Muscle of leg (tissue), 11 donors: ENCODE results near the gene MRC2. TPM values are rescaled to one million over a fixed set of nuclear protein-coding genes. Genes with fewer than 3 reads are reported as not detected.

ENCODE experiments used
- DNase-seq: peaks from one replicate; pipeline ENCODE4 v3.0.0; 2013
- H3K27ac ChIP-seq: one replicate; pipeline ENCODE4 v1.5.1; 2013; ENCODE audit warnings: mild to moderate bottlenecking, low read length, control low read depth
- H3K27me3 ChIP-seq: one replicate; pipeline ENCODE4 v1.6.1; 2013; ENCODE audit warnings: low read length; ENCODE audit not compliant: control insufficient read depth, insufficient read depth
- H3K36me3 ChIP-seq: one replicate; pipeline ENCODE4 v1.6.1; 2013; ENCODE audit warnings: low read length; ENCODE audit not compliant: control insufficient read depth, insufficient read depth
- H3K4me1 ChIP-seq: one replicate; pipeline ENCODE4 v1.6.1; 2013; ENCODE audit warnings: low read length; ENCODE audit not compliant: control insufficient read depth, insufficient read depth
- H3K4me3 ChIP-seq: one replicate; pipeline ENCODE4 v1.5.1; 2013; ENCODE audit warnings: low read length, control low read depth
- H3K9me3 ChIP-seq: replicated peaks from 2 replicates; pipeline ENCODE4 v1.6.1; 2013; ENCODE audit warnings: low read depth, low read length; ENCODE audit not compliant: control insufficient read depth
- WGBS: methylation state at CpG from one replicate; pipeline ENCODE4 v1.1.5; 2013; ENCODE audit warnings: missing lambda C conversion rate; ENCODE audit not compliant: insufficient coverage; 5-methylcytosine and 5-hydroxymethylcytosine counted together
- polyA plus RNA-seq, 8 donors: library from polyadenylated mRNA; unstranded; fragments of 120-200 nt; gene quantifications; one replicate each; pipeline versions ENCODE4 v1.2.1 to v1.2.3, GENCODE V29; 2013; ENCODE audit warnings: inconsistent platforms in 1 of 8, low replicate concordance in 1 of 8; ENCODE audit not compliant: insufficient read length in 8 of 8, insufficient read depth in 1 of 8
- total RNA-seq: library from RNA; stranded (reverse); fragments of 120-200 nt; gene quantifications from one replicate; pipeline ENCODE4 v1.2.4, GENCODE V29; 2013

MRC2 gene
- total and polyA plus RNA-seq, 9 donors = 115 to 206 (median 149) TPM

GRCh38 chr17:62676952-62677596, 49.6 kb downstream of the MRC2 start:
- Histone ChIP-seq H3K4me3 (no peak overlapping the region), H3K4me1 (peaks cover 24% of the 10 kb centered on the region), H3K9me3 (no peaks in the 10 kb centered on the region), H3K27me3 (no peaks in the 10 kb centered on the region), H3K27ac (no peak overlapping the region), H3K36me3 (peaks cover 50% of the 10 kb centered on the region)
- 96% methylated on average over 14 of the region's 18 CpGs for WGBS
- no peak for DNase-seq

GRCh38 chr17:62678214-62678919, 50.9 kb downstream of the MRC2 start:
- peaks cover 51% of the 10 kb centered on the region for H3K36me3 ChIP-seq
- no peak overlapping the region for H3K4me3 ChIP-seq
- no peak for DNase-seq
- peaks cover 24% of the 10 kb centered on the region for H3K4me1 ChIP-seq
- no peak overlapping the region for H3K27ac ChIP-seq
- no peaks in the 10 kb centered on the region for H3K27me3 ChIP-seq
- no peaks in the 10 kb centered on the region for H3K9me3 ChIP-seq
- 81% methylated on average over 10 of the region's 10 CpGs for WGBS

GRCh38 chr17:62679866-62680377, 52.5 kb downstream of the MRC2 start:
- H3K4me1 ChIP-seq = peaks cover 12% of the 10 kb centered on the region
- H3K27me3 ChIP-seq = no peaks in the 10 kb centered on the region
- no peak overlapping the region for H3K4me3 ChIP-seq
- H3K36me3 ChIP-seq = peaks cover 49% of the 10 kb centered on the region
- WGBS = 68% methylated on average over 32 of the region's 37 CpGs
- DNase-seq = no peak
- no peaks in the 10 kb centered on the region for H3K9me3 ChIP-seq
- no peak overlapping the region for H3K27ac ChIP-seq

GRCh38 chr17:62680541-62681052, 53.1 kb downstream of the MRC2 start:
- WGBS = 64% methylated on average over 33 of the region's 36 CpGs
- DNase-seq = no peak
- no peak overlapping the region for H3K4me3 ChIP-seq
- no peaks in the 10 kb centered on the region for H3K27me3 ChIP-seq
- no peaks in the 10 kb centered on the region for H3K9me3 ChIP-seq
- H3K27ac ChIP-seq = no peak overlapping the region
- peaks cover 46% of the 10 kb centered on the region for H3K36me3 ChIP-seq
- H3K4me1 ChIP-seq = peaks cover 6% of the 10 kb centered on the region

GRCh38 chr17:62681061-62681938, 53.8 kb downstream of the MRC2 start:
- WGBS = 88% methylated on average over 16 of the region's 17 CpGs
- no peak for DNase-seq
- peaks cover 2% of the 10 kb centered on the region for H3K4me1 ChIP-seq
- peaks cover 42% of the 10 kb centered on the region for H3K36me3 ChIP-seq
- H3K27me3 ChIP-seq = no peaks in the 10 kb centered on the region
- no peak overlapping the region for H3K4me3 ChIP-seq
- H3K9me3 ChIP-seq = no peaks in the 10 kb centered on the region
- H3K27ac ChIP-seq = no peak overlapping the region

- WGBS = 96% methylated on average over 4 of the region's 8 CpGs
- Histone ChIP-seq H3K36me3 (peaks cover 38% of the 10 kb centered on the region), H3K27me3 (no peaks in the 10 kb centered on the region), H3K9me3 (no peaks in the 10 kb centered on the region), H3K4me1 (peaks cover 2% of the 10 kb centered on the region), H3K4me3 (no peak overlapping the region), H3K27ac (no peak overlapping the region)
- DNase-seq = no peak
Measured at GRCh38 chr17:62681939-62682381, 54.5 kb downstream of the MRC2 start.

- peaks cover 4% of the 10 kb centered on the region for H3K4me1 ChIP-seq
- H3K36me3 ChIP-seq = peaks cover 38% of the 10 kb centered on the region
- H3K27ac ChIP-seq = no peak overlapping the region
- DNase-seq = no peak
- no peaks in the 10 kb centered on the region for H3K9me3 ChIP-seq
- H3K27me3 ChIP-seq = no peaks in the 10 kb centered on the region
- no peak overlapping the region for H3K4me3 ChIP-seq
- no CpG with 5 or more reads among the region's 4 CpGs for WGBS
Measured at GRCh38 chr17:62684179-62684578, 56.7 kb downstream of the MRC2 start.

- Histone ChIP-seq H3K9me3 (no peaks in the 10 kb centered on the region), H3K4me1 (peaks cover 6% of the 10 kb centered on the region), H3K27me3 (no peaks in the 10 kb centered on the region), H3K27ac (no peak overlapping the region), H3K36me3 (peaks cover 40% of the 10 kb centered on the region), H3K4me3 (no peak overlapping the region)
- whole genome bisulfite sequencing = no CpG with 5 or more reads among the region's 4 CpGs
- DNase-seq = no peak
Measured at GRCh38 chr17:62687997-62688396, 60.5 kb downstream of the MRC2 start.

GRCh38 chr17:62688398-62689160, 61.1 kb downstream of the MRC2 start:
- Histone ChIP-seq H3K27me3 (no peaks in the 10 kb centered on the region), H3K27ac (no peak overlapping the region), H3K4me3 (no peak overlapping the region), H3K36me3 (peaks cover 38% of the 10 kb centered on the region), H3K9me3 (no peaks in the 10 kb centered on the region), H3K4me1 (peaks cover 7% of the 10 kb centered on the region)
- DNase-seq = no peak
- 65% methylated on average over 6 of the region's 11 CpGs for WGBS
